ENCODE measurements around the gene COLQ.
"Not testable (repeated sequence)": the region's sequence is repeated elsewhere in the genome, so short reads cannot be mapped to it uniquely, and the experiment has no call there.

The COLQ gene

DNA sequence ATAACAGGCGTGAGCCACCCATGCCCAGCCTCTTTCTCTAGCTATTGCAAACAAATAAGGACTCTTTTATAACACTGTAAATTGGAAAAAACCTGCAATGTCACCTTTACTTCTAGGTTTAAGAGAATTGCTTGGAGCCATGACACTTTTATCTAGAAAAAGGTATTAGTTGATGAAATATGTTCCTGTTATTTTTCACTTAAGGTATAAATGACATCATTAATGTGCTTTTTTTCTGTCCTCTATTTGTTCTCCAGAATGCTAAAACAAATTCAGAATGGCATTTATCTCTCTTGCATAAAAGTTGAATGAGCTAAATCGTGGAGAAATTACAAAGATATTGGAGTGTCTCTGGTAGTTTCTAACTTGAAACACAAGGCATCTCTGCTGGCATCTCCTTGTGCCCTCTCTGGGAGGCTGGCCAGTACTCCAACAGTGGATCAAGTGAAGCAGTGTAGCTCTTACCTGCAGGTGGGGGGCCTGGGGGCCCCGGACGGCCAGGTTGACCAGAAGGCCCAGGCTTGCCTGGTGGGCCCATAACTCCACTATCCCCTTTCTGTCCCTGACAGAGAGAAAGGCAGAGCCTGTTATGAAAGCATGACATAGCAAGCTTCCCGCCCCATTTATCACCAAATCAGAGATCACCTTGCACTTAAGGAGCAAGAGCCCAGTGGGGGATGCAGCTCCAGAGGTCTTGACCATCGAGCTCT lies 55.5 kb downstream of the COLQ start:
- no peak for DNase-seq
- H3K4me1 ChIP-seq (ENCODE audit: control insufficient read depth, insufficient read depth, low read length, poor library complexity, severe bottlenecking): peaks cover 6% of the 10 kb centered on the region
- no peak overlapping the region for H3K27ac ChIP-seq (ENCODE audit: insufficient read depth, low read length, poor library complexity, severe bottlenecking)
- H3K36me3 ChIP-seq (ENCODE audit: control insufficient read depth, insufficient read depth, low read length): no peaks in the 10 kb centered on the region
- no peak overlapping the region for H3K4me3 ChIP-seq (ENCODE audit: insufficient read depth, low read depth, low read length, poor library complexity, severe bottlenecking)
- no peaks in the 10 kb centered on the region for H3K9me3 ChIP-seq (ENCODE audit: control insufficient read depth, low read length)
- H3K27me3 ChIP-seq (replicated peaks; ENCODE audit: control insufficient read depth, insufficient read depth, low read length, poor library complexity, severe bottlenecking): no peaks in the 10 kb centered on the region

DNA sequence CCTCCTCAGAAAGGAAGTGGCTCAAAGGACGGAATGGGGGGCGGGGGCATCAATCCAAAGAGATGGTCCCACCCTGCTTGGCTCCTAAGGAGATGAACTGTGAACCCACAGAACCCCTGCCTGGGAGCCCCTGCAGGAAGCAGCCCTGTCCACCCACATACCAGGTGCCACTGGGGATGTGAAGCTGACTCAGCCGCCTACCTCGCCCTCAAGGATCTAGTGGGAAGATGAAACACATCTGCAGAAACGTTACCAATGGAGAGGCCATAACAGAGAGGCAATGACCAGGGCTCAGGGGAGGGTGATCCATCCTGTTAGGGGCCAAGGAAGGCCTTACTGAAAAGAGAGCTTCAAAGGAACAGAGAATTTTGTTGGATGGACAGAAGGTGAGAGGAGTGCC lies 59.1 kb downstream of the COLQ start:
- Histone ChIP-seq H3K36me3 (ENCODE audit: control insufficient read depth, insufficient read depth, low read length) (no peaks in the 10 kb centered on the region), H3K9me3 (ENCODE audit: control insufficient read depth, low read length) (no peaks in the 10 kb centered on the region), H3K4me3 (ENCODE audit: insufficient read depth, low read depth, low read length, poor library complexity, severe bottlenecking) (no peak overlapping the region), H3K27me3 (replicated peaks; ENCODE audit: control insufficient read depth, insufficient read depth, low read length, poor library complexity, severe bottlenecking) (no peaks in the 10 kb centered on the region), H3K4me1 (ENCODE audit: control insufficient read depth, insufficient read depth, low read length, poor library complexity, severe bottlenecking) (peaks cover 11% of the 10 kb centered on the region), H3K27ac (ENCODE audit: insufficient read depth, low read length, poor library complexity, severe bottlenecking) (no peak overlapping the region)
- no peak for DNase-seq

DNA sequence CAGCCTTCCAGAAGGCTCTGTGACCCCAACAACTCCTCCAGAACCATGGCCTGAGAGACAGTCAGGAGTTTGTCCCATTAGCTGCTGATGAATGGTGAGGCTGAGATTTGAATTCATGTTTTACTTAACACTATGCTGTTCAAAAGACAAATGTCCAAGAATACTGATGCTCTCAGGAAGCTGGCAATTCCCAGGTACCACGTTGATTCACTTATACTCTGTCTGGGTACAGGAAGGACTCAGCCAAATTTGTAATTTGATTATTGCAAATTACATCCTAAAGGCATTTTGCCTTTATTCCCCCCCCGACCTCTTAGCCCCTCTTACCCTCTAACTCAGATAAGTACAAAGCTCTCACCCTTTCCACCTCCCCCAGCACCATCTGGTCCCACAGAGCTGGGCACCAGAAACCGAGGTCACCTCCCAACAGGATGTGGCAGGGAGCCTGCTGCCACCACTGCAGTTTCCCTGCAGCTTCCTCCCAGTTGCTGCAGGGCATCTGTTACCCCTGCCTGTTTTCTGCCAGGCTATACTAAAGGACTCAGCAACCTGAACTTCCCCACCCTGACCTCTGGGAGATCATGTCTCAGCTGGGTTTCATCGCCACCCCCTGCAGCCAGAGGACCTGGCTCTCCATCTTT lies 60.5 kb downstream of the COLQ start:
- Histone ChIP-seq H3K27me3 (replicated peaks; ENCODE audit: control insufficient read depth, insufficient read depth, low read length, poor library complexity, severe bottlenecking) (no peaks in the 10 kb centered on the region), H3K9me3 (ENCODE audit: control insufficient read depth, low read length) (no peaks in the 10 kb centered on the region), H3K4me1 (ENCODE audit: control insufficient read depth, insufficient read depth, low read length, poor library complexity, severe bottlenecking) (peaks cover 11% of the 10 kb centered on the region), H3K27ac (ENCODE audit: insufficient read depth, low read length, poor library complexity, severe bottlenecking) (no peak overlapping the region), H3K36me3 (ENCODE audit: control insufficient read depth, insufficient read depth, low read length) (no peaks in the 10 kb centered on the region), H3K4me3 (ENCODE audit: insufficient read depth, low read depth, low read length, poor library complexity, severe bottlenecking) (no peak overlapping the region)
- DNase-seq: no peak

DNA sequence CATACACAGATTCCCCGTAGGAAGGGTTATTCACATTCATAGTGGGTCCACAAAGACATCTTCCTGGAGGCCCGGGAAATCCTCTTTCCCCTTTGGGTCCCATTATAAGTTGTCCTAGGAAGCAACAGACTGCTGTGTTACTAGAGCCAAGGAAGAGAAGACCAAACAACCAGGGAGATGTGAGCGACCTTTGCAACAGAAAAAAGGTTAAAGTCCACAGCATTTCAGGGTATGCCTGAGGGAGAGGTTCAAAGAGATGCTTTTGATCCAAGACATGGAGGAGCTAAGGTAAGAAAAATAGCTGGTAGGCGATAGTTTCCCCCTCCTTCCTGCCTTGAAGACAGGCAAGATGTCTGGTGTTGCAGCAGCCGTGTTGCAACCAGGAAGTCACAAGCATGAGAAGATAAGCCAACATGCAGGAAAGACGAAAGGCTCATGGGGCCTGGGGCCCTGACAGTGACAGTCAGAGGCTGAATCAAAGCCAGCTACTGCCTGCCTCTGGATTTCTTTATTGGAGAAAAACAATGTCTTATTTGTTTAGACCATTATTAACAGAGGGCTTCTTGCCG lies 63.2 kb downstream of the COLQ start:
- DNase-seq: no peak
- no peaks in the 10 kb centered on the region for H3K27me3 ChIP-seq (replicated peaks; ENCODE audit: control insufficient read depth, insufficient read depth, low read length, poor library complexity, severe bottlenecking)
- no peak overlapping the region for H3K27ac ChIP-seq (ENCODE audit: insufficient read depth, low read length, poor library complexity, severe bottlenecking)

DNA sequence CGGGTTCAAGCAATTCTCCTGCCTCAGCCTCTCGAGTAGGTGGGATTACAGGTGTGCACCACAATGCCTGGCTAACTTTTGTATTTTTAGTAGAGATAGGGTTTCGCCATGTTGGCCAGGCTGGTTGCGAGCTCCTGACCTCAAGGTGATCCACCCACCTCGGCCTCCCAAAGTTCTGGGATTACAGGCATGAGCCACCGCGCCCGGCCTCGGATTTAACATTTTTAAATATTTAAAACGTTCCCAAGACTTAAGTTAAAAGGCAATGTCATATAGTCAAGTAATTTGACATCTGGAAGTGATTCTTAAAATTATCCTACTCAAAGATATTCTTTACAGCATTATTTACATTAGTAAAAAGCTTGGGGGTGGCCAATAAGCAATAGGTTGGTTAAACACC lies 64.6 kb downstream of the COLQ start:
- peaks cover 11% of the 10 kb centered on the region for H3K4me1 ChIP-seq (ENCODE audit: control insufficient read depth, insufficient read depth, low read length, poor library complexity, severe bottlenecking)
- H3K9me3 ChIP-seq (ENCODE audit: control insufficient read depth, low read length); DNase-seq; H3K4me3 ChIP-seq (ENCODE audit: insufficient read depth, low read depth, low read length, poor library complexity, severe bottlenecking); H3K36me3 ChIP-seq (ENCODE audit: control insufficient read depth, insufficient read depth, low read length); H3K27ac ChIP-seq (ENCODE audit: insufficient read depth, low read length, poor library complexity, severe bottlenecking); H3K27me3 ChIP-seq (replicated peaks; ENCODE audit: control insufficient read depth, insufficient read depth, low read length, poor library complexity, severe bottlenecking): not testable (repeated sequence)

More for the DNA sequence above, 63.2 kb downstream of the COLQ start:
- Histone ChIP-seq H3K9me3 (ENCODE audit: control insufficient read depth, low read length) (no peaks in the 10 kb centered on the region), H3K4me3 (ENCODE audit: insufficient read depth, low read depth, low read length, poor library complexity, severe bottlenecking) (no peak overlapping the region), H3K4me1 (ENCODE audit: control insufficient read depth, insufficient read depth, low read length, poor library complexity, severe bottlenecking) (peaks cover 11% of the 10 kb centered on the region), H3K36me3 (ENCODE audit: control insufficient read depth, insufficient read depth, low read length) (no peaks in the 10 kb centered on the region)

DNA sequence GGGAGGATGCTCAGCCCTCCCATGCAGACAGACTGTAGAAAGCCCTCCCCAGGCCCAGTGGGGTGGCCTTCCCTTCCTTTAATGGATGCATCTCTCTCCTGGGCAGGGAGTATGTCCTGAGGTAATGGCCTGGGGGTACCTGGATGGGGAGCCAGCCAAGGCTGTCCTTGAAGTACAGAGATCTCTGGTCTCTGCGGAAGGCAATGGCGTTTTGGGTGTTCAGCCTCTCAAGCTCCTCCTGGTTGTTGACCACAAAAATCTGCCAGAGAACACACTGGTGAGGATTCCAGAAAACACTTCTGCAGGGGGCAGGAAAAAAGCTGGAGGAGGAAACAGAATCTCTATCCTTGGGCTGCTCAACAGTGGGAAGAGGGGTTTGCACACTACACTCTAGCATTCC lies 65.2 kb downstream of the COLQ start:
- no peaks in the 10 kb centered on the region for H3K36me3 ChIP-seq (ENCODE audit: control insufficient read depth, insufficient read depth, low read length)
- H3K4me3 ChIP-seq (ENCODE audit: insufficient read depth, low read depth, low read length, poor library complexity, severe bottlenecking): no peak overlapping the region
- no peaks in the 10 kb centered on the region for H3K9me3 ChIP-seq (ENCODE audit: control insufficient read depth, low read length)
- no peak overlapping the region for H3K27ac ChIP-seq (ENCODE audit: insufficient read depth, low read length, poor library complexity, severe bottlenecking)
- no peaks in the 10 kb centered on the region for H3K27me3 ChIP-seq (replicated peaks; ENCODE audit: control insufficient read depth, insufficient read depth, low read length, poor library complexity, severe bottlenecking)
- peaks cover 7% of the 10 kb centered on the region for H3K4me1 ChIP-seq (ENCODE audit: control insufficient read depth, insufficient read depth, low read length, poor library complexity, severe bottlenecking)
- no peak for DNase-seq

DNA sequence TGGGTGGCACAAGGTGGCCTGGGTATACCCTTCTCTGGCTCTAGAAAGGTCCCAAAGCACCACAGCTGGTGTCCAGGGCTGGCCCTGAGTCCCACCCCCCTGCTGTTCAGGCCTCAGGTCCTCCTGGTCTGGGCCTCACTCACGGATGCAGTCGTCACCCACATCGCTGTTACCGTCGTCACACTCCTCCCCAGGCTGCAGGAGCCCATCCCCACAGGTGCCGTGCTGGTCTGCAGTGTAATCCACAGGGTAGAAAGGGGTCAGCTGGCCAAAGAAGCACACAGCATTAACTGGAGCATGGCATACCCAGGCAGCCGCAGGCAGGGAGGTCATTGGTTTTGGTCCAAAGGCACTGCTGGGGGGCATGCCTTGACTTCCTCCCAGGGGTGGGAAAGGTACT lies 65.8 kb downstream of the COLQ start:
- Histone ChIP-seq H3K4me1 (ENCODE audit: control insufficient read depth, insufficient read depth, low read length, poor library complexity, severe bottlenecking) (peaks cover 2% of the 10 kb centered on the region), H3K27me3 (replicated peaks; ENCODE audit: control insufficient read depth, insufficient read depth, low read length, poor library complexity, severe bottlenecking) (no peaks in the 10 kb centered on the region), H3K9me3 (ENCODE audit: control insufficient read depth, low read length) (no peaks in the 10 kb centered on the region), H3K36me3 (ENCODE audit: control insufficient read depth, insufficient read depth, low read length) (no peaks in the 10 kb centered on the region), H3K27ac (ENCODE audit: insufficient read depth, low read length, poor library complexity, severe bottlenecking) (no peak overlapping the region), H3K4me3 (ENCODE audit: insufficient read depth, low read depth, low read length, poor library complexity, severe bottlenecking) (no peak overlapping the region)
- no peak for DNase-seq

DNA sequence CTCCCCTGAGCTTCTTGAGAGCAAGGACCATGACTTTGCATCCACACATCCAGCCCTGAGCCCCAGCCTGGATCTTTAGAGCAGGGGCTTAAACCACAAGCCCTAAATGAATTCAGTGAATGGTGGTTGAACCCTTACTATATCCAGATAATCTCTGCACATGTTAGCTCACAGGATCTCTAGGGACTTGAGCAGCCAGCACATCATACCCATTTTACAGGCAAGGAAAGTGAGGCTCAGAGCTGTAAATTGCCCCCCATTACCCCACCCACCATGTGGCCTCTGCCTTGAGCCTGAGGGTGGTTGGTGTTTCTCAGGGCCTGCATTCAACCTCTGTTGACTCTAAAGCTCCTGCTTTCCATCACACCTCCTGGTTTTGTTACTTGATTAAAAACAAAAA lies 66.5 kb downstream of the COLQ start:
- no peaks in the 10 kb centered on the region for H3K27me3 ChIP-seq (replicated peaks; ENCODE audit: control insufficient read depth, insufficient read depth, low read length, poor library complexity, severe bottlenecking)
- no peak for DNase-seq
- no peak overlapping the region for H3K4me3 ChIP-seq (ENCODE audit: insufficient read depth, low read depth, low read length, poor library complexity, severe bottlenecking)
- no peaks in the 10 kb centered on the region for H3K4me1 ChIP-seq (ENCODE audit: control insufficient read depth, insufficient read depth, low read length, poor library complexity, severe bottlenecking)
- no peaks in the 10 kb centered on the region for H3K9me3 ChIP-seq (ENCODE audit: control insufficient read depth, low read length)
- no peaks in the 10 kb centered on the region for H3K36me3 ChIP-seq (ENCODE audit: control insufficient read depth, insufficient read depth, low read length)
- no peak overlapping the region for H3K27ac ChIP-seq (ENCODE audit: insufficient read depth, low read length, poor library complexity, severe bottlenecking)

DNA sequence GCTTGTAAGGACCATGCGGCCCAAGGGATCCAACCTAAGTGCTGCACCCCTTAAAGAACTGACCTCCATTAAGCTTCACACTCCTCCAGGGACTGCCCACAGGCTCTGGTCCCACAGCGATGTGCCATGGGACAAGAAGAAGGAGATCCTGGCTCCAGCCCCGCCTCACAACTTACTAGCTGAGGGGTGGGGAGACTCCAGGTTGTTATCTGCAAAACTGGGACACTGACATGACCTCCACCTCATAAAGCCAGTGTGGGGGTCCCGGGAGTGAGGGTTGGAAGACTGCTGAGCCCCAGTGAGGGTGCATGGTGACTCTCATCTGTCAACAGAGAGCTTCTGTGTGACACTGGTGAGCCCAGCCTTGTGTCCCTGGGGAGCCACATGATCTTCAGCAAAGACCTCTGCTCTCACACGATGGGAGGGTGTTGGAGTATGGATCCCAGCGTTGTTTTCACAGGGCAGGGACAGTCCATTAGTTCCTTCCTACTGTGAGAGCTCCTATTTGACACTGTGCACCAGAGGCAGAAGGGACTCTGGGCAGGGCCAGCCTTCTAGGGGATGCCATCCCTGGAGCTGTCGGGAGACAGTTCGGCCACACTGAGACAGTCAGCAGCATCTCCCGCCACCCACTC lies 67.4 kb downstream of the COLQ start:
- Histone ChIP-seq H3K36me3 (ENCODE audit: control insufficient read depth, insufficient read depth, low read length) (no peaks in the 10 kb centered on the region), H3K27ac (ENCODE audit: insufficient read depth, low read length, poor library complexity, severe bottlenecking) (no peak overlapping the region), H3K4me3 (ENCODE audit: insufficient read depth, low read depth, low read length, poor library complexity, severe bottlenecking) (no peak overlapping the region), H3K9me3 (ENCODE audit: control insufficient read depth, low read length) (no peaks in the 10 kb centered on the region), H3K4me1 (ENCODE audit: control insufficient read depth, insufficient read depth, low read length, poor library complexity, severe bottlenecking) (no peaks in the 10 kb centered on the region), H3K27me3 (replicated peaks; ENCODE audit: control insufficient read depth, insufficient read depth, low read length, poor library complexity, severe bottlenecking) (no peaks in the 10 kb centered on the region)
- DNase-seq: no peak

DNA sequence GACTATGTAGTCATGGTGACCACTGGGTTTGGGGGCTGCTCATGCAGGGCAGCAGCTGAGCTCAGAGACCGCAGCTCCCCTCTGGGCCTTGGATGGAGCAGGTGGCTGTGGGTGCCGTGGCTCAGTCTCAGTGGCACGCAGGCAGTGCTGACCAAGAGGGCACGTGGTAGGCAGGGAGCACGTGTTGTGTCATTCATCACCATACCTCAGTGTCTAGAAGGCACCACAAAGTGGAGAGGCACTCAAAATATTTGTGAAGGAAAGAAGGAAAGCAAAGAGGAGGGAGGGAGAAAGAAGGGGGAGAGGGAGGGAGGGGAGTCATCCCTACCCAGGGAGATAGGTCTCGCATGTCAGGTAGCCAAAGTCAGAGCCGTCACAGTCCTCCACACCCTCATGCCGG lies 68.0 kb downstream of the COLQ start:
- DNase-seq: no peak
- Histone ChIP-seq H3K27me3 (replicated peaks; ENCODE audit: control insufficient read depth, insufficient read depth, low read length, poor library complexity, severe bottlenecking) (no peaks in the 10 kb centered on the region), H3K4me3 (ENCODE audit: insufficient read depth, low read depth, low read length, poor library complexity, severe bottlenecking) (no peak overlapping the region)

More for the DNA sequence above, 68.0 kb downstream of the COLQ start:
- Histone ChIP-seq H3K9me3 (ENCODE audit: control insufficient read depth, low read length) (no peaks in the 10 kb centered on the region), H3K4me1 (ENCODE audit: control insufficient read depth, insufficient read depth, low read length, poor library complexity, severe bottlenecking) (no peaks in the 10 kb centered on the region), H3K27ac (ENCODE audit: insufficient read depth, low read length, poor library complexity, severe bottlenecking) (no peak overlapping the region), H3K36me3 (ENCODE audit: control insufficient read depth, insufficient read depth, low read length) (no peaks in the 10 kb centered on the region)

All from effector memory CD4-positive, alpha-beta T cell (primary cell).